Measurements from ENCODE around the gene ARFIP1. TPM values are rescaled to one million over a fixed set of nuclear protein-coding genes. Genes with fewer than 3 reads are reported as not detected.

The ARFIP1 gene
- polyA plus RNA-seq, 1 donor from 2014 or later = 35.1 TPM

GRCh38 chr4:152927737-152928136 is 148.0 kb downstream of the ARFIP1 start:
- Histone ChIP-seq H3K9ac (ENCODE audit: low read length) (no peak overlapping the region), H3K36me3 (ENCODE audit: insufficient read depth, low read length) (no peaks in the 10 kb centered on the region), H4K20me1 (ENCODE audit: insufficient read depth) (no peaks in the 10 kb centered on the region), H3K4me3 (ENCODE audit: low read length) (no peak overlapping the region), H3K9me3 (ENCODE audit: low read length) (no peaks in the 10 kb centered on the region), H3K27ac (ENCODE audit: low read length) (no peak overlapping the region), H3K27me3 (ENCODE audit: insufficient read depth, low read depth, low read length) (no peaks in the 10 kb centered on the region), H3K4me2 (ENCODE audit: low read length) (no peak overlapping the region), H2AFZ (ENCODE audit: low read depth, low read length) (no peak overlapping the region), H3F3A (ENCODE audit: insufficient read depth, low read length, poor library complexity, severe bottlenecking) (no peaks in the 10 kb centered on the region), H3K9me2 (ENCODE audit: insufficient read depth, low read length) (no peaks in the 10 kb centered on the region), H3K79me2 (replicated peaks; ENCODE audit: insufficient read depth, low read length) (no peaks in the 10 kb centered on the region)
- no peak for TF ChIP-seq TAF1 (IDR thresholded peaks at IDR 0.05; ENCODE audit: low read depth)
- no peak for TF ChIP-seq RAD21 (conservative IDR thresholded peaks at IDR 0.05)
- TF ChIP-seq CTCF (IDR thresholded peaks at IDR 0.05; ENCODE audit: poor library complexity, severe bottlenecking) = no peak
- TF ChIP-seq REST (IDR thresholded peaks at IDR 0.05; ENCODE audit: borderline replicate concordance) = no peak
- no peak for TF ChIP-seq SMC3 (conservative IDR thresholded peaks at IDR 0.05; ENCODE audit: poor library complexity)

GRCh38 chr4:152928286-152928685 is 148.5 kb downstream of the ARFIP1 start:
- TF ChIP-seq SMC3 (conservative IDR thresholded peaks at IDR 0.05; ENCODE audit: poor library complexity) (no peak), POLR2AphosphoS5 (IDR thresholded peaks at IDR 0.05) (no peak), MXI1 (conservative IDR thresholded peaks at IDR 0.05; ENCODE audit: poor library complexity, severe bottlenecking) (no peak), CTCF (IDR thresholded peaks at IDR 0.05; ENCODE audit: poor library complexity, severe bottlenecking) (no peak), EP300 (conservative IDR thresholded peaks at IDR 0.05; ENCODE audit: poor library complexity, severe bottlenecking) (no peak), EZH2 (IDR thresholded peaks at IDR 0.05; ENCODE audit: borderline replicate concordance, insufficient read depth, low read length, poor library complexity, severe bottlenecking) (no peak), REST (IDR thresholded peaks at IDR 0.05; ENCODE audit: borderline replicate concordance) (no peak), TAF1 (IDR thresholded peaks at IDR 0.05; ENCODE audit: low read depth) (no peak), RAD21 (conservative IDR thresholded peaks at IDR 0.05) (no peak)
- Histone ChIP-seq H3K9me2 (ENCODE audit: insufficient read depth, low read length) (no peaks in the 10 kb centered on the region), H3K27ac (ENCODE audit: low read length) (no peak overlapping the region), H3K9ac (ENCODE audit: low read length) (no peak overlapping the region), H3F3A (ENCODE audit: insufficient read depth, low read length, poor library complexity, severe bottlenecking) (no peaks in the 10 kb centered on the region), H2AFZ (ENCODE audit: low read depth, low read length) (no peak overlapping the region), H3K9me3 (ENCODE audit: low read length) (no peaks in the 10 kb centered on the region), H4K20me1 (ENCODE audit: insufficient read depth) (no peaks in the 10 kb centered on the region), H3K79me2 (replicated peaks; ENCODE audit: insufficient read depth, low read length) (no peaks in the 10 kb centered on the region), H3K27me3 (ENCODE audit: insufficient read depth, low read depth, low read length) (no peaks in the 10 kb centered on the region), H3K36me3 (ENCODE audit: insufficient read depth, low read length) (no peaks in the 10 kb centered on the region), H3K4me2 (ENCODE audit: low read length) (no peak overlapping the region), H3K4me3 (ENCODE audit: low read length) (no peak overlapping the region)
